ENCODE measurements around the gene CDKAL1.

DNA sequence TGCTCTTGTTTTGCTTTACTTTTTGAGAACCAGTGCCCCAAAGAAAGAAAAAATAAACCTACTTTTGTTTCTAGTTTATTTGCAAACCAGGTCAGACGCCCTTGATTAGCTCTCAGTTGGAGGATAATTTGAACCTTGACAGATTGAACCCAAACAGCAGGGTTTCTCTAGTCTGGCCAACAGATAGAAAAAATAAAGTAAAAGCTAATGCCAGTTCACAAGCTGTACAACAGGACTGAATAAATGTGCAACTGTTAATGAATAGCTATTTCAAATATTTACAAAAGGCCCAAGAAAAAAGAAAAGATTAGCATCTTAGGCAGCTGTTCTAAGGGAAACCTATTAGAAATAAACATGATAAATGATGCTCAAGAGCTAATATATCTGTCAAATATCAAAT is 331.8 kb downstream of the CDKAL1 start:
- TF ChIP-seq POLR2A (IDR thresholded peaks at IDR 0.05) = no peak
- no peak for TF ChIP-seq CTCF (IDR thresholded peaks at IDR 0.05 in 8 of 11, conservative IDR thresholded peaks at IDR 0.05 in 3 of 11)

All from spleen (tissue), 7 donors.